A673 (cell line): ENCODE measurements around the gene SPATA21. TPM values are rescaled to one million over a fixed set of nuclear protein-coding genes. Genes with fewer than 3 reads are reported as not detected.
"Not testable (repeated sequence)": the region's sequence is repeated elsewhere in the genome, so short reads cannot be mapped to it uniquely, and the experiment has no call there.

Source experiments
- BruUV-seq: library from RNA; stranded (reverse); fragments of 400-500 nt; replicated peaks from 2 replicates; lab custom pipeline; 2021; lab: Mats Ljungman, UMichigan
- CTCF ChIA-PET: fragments of 300-600 bp; sonication (Branson Sonifier 250); formaldehyde crosslinking; loops from one replicate; lab custom pipeline; 2022; ENCODE audit warnings: antibody characterized with exemption; lab: Charles Lee
- POLR2A ChIA-PET: fragments of 300-600 bp; sonication (Branson Sonifier 250); formaldehyde crosslinking; loops from one replicate; lab custom pipeline; 2022; ENCODE audit warnings: antibody characterized with exemption; ENCODE audit not compliant: low non-redundant PET; lab: Charles Lee
- DNase-seq: peaks from one replicate; pipeline ENCODE4 v3.0.0-alpha.2; 2015; ENCODE audit warnings: low spot score
- H3K27ac ChIP-seq: fragments of 200-600 bp; sonication (generic); 2 replicates; pipeline ENCODE4 v1.5.1; 2016; ENCODE audit warnings: mixed run types, low read depth, mild to moderate bottlenecking, mixed read lengths, antibody characterized with exemption, low read length; ENCODE audit not compliant: poor library complexity, severe bottlenecking
- H3K27me3 ChIP-seq: fragments of 200-600 bp; sonication (generic); replicated peaks from 2 replicates; pipeline ENCODE4 v1.6.1; 2017; ENCODE audit warnings: mixed run types, low read depth, mild to moderate bottlenecking, mixed read lengths, antibody characterized with exemption, low read length; ENCODE audit not compliant: insufficient read depth, poor library complexity
- H3K36me3 ChIP-seq: fragments of 200-600 bp; sonication (generic); 2 replicates; pipeline ENCODE4 v1.6.1; 2016; ENCODE audit warnings: mixed run types, mild to moderate bottlenecking, mixed read lengths, antibody characterized with exemption, low read length; ENCODE audit not compliant: insufficient read depth, poor library complexity, severe bottlenecking
- H3K4me1 ChIP-seq: fragments of 200-600 bp; sonication (generic); 2 replicates; pipeline ENCODE4 v1.6.1; 2017; ENCODE audit warnings: mixed run types, mild to moderate bottlenecking, mixed read lengths, antibody characterized with exemption, low read length; ENCODE audit not compliant: insufficient read depth, poor library complexity, severe bottlenecking
- H3K4me3 ChIP-seq: fragments of 200-600 bp; sonication (generic); 2 replicates; pipeline ENCODE4 v1.5.1; 2016; ENCODE audit warnings: low read depth, mixed run types, mild to moderate bottlenecking, mixed read lengths, low read length; ENCODE audit not compliant: poor library complexity, severe bottlenecking
- H3K9me3 ChIP-seq: fragments of 200-600 bp; sonication (generic); 2 replicates; pipeline ENCODE4 v1.6.1; 2016; ENCODE audit warnings: mixed run types, low read depth, mild to moderate bottlenecking, mixed read lengths, antibody characterized with exemption, low read length; ENCODE audit not compliant: poor library complexity, severe bottlenecking
- CTCF ChIP-seq: fragments of 300-800, 200-600 bp; sonication (generic); conservative IDR thresholded peaks from 2 replicates; pipeline ENCODE4 v1.5.1; 2017; ENCODE audit warnings: low read depth, mild to moderate bottlenecking, antibody characterized with exemption, low read length, moderate library complexity, mixed read lengths
- EZH2 ChIP-seq: fragments of 200-600 bp; sonication (generic); IDR thresholded peaks from 2 replicates; pipeline ENCODE4 v1.6.1; 2017; ENCODE audit warnings: borderline replicate concordance, low read depth, mild to moderate bottlenecking, mixed read lengths, antibody characterized with exemption, low read length; ENCODE audit not compliant: poor library complexity, severe bottlenecking
- intact Hi-C: fragments of 100-400 bp; cut with micrococcal nuclease; formaldehyde crosslinking; loops from one replicate; pipeline ENCODE4 v1.10.0; 2022; ENCODE audit not compliant: unreplicated experiment
- total RNA-seq: library from RNA; stranded (reverse); gene quantifications from 2 replicates; pipeline ENCODE4 v1.2.3, GENCODE V29; 2021

Gene SPATA21
- total RNA-seq, 1 experiment from 2014 or later, result not detected

GRCh38 chr1:16459352-16459925 lies 22.2 kb upstream of the SPATA21 start:
- no peak overlapping the region for H3K27ac ChIP-seq
- H3K4me1 ChIP-seq, result no peaks in the 10 kb centered on the region
- H3K4me3 ChIP-seq, result no peak overlapping the region
- CTCF ChIA-PET, result no interaction called here
- TSS peak; percentile 21 for BruUV-seq
- no peaks in the 10 kb centered on the region for H3K27me3 ChIP-seq
- DNase-seq, result no peak
- intact Hi-C loops, result no loop called here
- TF ChIP-seq EZH2 (no peak), CTCF (no peak)
- no peaks in the 10 kb centered on the region for H3K9me3 ChIP-seq
- POLR2A ChIA-PET, result no interaction called here
- H3K36me3 ChIP-seq, result peaks cover 40% of the 10 kb centered on the region

- ChIA-PET CTCF (no interaction called here), POLR2A (no interaction called here)
- DNase-seq, result no peak
- H3K27me3 ChIP-seq, result no peaks in the 10 kb centered on the region
- peaks cover 40% of the 10 kb centered on the region for H3K36me3 ChIP-seq
- BruUV-seq, result no TSS peak
- H3K9me3 ChIP-seq, result no peaks in the 10 kb centered on the region
- no peak overlapping the region for H3K4me3 ChIP-seq
- no peak overlapping the region for H3K27ac ChIP-seq
- no peak for TF ChIP-seq EZH2
- no peak for TF ChIP-seq CTCF
- intact Hi-C loops, result no loop called here
- H3K4me1 ChIP-seq, result no peaks in the 10 kb centered on the region
Observed at GRCh38 chr1:16458831-16459230, 21.6 kb upstream of the SPATA21 start.

GRCh38 chr1:16456151-16456550 lies 18.9 kb upstream of the SPATA21 start:
- H3K27ac ChIP-seq, H3K27me3 ChIP-seq, BruUV-seq, DNase-seq, H3K9me3 ChIP-seq, intact Hi-C loops, H3K4me3 ChIP-seq, H3K4me1 ChIP-seq, CTCF ChIA-PET, POLR2A ChIA-PET: not testable (repeated sequence)
- peaks cover 56% of the 10 kb centered on the region for H3K36me3 ChIP-seq

- H3K4me3 ChIP-seq, H3K27ac ChIP-seq, H3K4me1 ChIP-seq, CTCF ChIA-PET, H3K27me3 ChIP-seq, H3K9me3 ChIP-seq, POLR2A ChIA-PET, BruUV-seq, DNase-seq, intact Hi-C loops: not testable (repeated sequence)
- H3K36me3 ChIP-seq, result peaks cover 55% of the 10 kb centered on the region
Observed at GRCh38 chr1:16454909-16455308, 17.7 kb upstream of the SPATA21 start.
